ENCODE data around the gene AKT1S1.

The AKT1S1 gene

DNA sequence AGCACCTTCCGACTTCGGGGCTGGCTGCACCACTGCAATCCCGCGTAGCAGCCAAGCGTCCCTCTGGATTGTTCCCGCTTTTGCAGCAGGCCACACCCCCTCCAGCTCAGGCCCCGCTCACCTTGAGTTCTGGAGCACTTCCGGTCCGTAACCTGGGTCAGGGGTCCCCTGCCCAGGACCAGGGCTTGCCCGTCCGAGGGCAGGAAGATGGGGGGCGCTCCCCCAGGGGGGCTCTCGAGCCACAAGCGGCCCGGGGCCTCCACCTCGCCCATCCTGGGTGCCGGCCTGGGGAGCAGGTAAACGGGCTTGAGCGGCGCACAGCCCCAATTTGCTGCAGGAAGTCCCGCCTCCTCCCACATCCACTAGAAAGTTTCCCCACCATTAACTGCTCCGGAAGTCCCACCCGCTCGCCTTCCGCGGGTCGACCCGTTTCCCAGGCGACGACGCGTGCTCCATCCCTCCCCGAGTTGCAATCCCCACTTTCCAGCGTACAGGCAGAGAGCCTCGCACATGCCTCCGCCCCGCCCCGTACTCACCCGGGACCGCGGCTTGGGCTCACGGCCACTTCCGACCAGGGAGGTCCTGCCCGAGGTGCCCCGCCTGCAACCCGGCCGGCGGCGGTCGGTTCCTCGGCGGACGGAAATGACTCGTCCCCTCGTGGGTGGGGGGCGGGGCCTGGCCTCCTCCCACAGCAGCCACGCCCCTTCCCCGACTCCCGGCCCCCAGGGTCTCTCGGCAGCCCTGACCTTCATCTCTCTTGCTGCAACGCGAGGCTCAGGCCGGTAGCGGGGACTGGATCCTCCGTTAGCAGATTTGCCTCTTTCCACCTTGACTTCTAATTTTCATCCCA, 10.0 kb downstream of the AKT1S1 start, which contains the start of gene PNKP:
TSS of gene PNKP (minus strand) at position 644 of the 850 bp plus-strand sequence. CDS start at position 272, 372 bp downstream.
- peak; percentile 87 for DNase-seq (ENCODE audit: low spot score)

DNA sequence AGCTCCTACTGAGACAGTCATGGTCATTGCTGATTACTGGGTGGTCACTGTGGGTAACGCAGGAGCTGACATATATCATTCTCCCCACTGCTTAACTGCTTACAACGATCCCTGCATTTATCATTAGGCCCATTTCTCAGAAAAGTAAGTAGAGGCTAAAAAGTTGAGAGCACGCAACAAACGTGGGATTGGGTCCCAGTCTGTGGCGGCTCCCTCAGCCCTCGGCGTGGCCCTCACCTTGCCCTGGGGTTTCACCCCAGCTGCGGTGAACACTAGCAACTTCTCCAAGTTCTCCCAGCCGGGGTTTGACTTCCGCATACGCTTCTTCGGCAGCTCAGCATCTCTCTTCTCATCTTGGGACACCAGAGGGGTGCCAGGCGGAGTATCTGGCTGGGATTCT, 12.3 kb downstream of the AKT1S1 start:
- no peak for DNase-seq (ENCODE audit: low spot score)

DNA sequence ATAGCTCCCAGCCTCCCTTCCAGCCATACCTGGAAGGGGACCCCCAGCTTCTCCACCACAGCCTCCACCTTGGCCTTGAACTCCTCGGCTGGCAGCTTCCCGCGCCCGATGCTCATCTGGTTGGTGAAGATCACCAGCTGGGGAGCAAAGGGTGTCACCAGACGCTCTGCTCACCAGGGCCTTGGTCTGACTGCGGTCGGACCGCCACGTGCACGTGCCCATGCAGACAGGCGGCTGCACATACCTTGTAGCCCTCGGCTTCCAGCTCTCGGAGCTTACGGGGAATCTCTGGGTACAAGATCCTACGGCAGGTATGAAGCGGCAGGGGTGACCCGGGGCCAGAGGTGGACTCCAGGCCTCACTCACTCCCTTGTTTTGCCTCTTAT, 13.2 kb downstream of the AKT1S1 start:
- no peak for DNase-seq (ENCODE audit: low spot score)

DNA sequence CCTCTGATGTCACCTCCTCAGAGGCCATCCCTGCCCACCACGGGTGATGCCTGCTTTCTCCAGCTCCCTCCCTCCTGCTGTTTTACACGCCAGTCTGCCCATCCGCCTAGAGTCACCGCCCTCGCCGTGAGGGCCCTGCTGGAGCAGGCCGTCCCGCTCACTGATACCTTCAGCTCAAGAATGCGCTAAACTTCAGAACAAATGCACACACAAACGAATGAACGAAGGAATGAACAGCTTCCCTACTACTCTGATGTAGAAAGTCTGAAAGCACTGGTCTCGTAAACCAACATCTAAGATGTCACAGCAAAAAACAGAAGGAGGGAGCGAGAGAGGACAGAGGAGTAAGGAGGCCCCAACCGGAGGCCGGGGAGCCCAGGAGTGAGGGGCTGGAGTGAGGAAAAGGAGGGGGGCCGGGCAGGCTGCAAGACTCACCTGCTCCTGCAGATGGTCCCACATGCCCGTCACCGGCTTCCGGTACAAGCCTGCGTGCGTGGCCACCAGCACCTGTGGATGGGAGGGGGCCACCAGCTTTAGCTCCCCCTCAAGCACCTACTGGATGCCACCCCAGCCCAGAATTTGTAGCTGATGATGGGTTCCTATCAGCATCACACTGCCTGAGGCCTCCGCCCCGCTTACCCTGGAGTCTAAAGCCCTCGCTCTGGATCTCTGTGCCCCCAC, 13.8 kb downstream of the AKT1S1 start:
- no peak for DNase-seq (ENCODE audit: low spot score)

DNA sequence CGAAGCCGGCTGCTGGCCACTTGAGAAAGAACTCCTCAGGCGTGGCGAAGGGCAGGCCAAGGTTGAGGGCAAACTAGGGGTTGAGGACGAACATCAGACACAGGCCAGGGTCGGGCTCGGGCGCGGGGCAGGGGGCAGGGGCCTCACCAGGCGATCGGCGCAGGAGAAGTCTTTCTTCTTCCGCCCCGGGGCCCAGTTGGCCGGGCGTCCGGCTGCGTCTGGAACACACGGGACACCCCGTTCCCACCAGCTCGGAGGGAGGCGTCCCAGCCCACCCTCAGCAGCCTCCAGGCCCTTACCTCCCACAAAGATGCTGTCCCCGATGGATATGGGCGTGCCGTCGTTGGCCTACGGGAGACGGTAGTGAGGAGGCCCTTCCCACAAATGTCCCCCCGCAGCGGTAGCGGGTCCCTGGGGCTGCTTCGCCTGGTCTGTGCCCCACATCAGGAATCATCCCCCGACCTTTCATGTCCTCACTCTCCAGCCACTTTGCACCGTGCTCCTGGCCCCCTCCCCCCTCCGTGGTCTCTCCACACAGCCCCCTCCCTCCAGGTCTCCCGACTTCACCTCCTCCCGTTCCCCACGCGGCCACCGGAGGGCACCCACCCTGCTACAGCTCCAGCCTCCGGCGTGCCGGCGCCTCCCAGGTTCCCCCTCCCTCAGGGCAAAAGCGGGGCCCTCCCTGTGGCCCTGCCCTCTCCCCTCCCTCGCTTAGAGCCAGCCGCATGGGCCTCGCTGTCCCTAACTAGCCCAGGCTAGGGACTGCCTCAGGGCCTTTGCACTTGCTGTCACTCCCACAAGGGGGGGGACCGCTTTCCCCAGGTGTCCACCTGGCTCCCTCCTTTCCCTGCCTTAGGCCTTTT, 14.5 kb downstream of the AKT1S1 start:
- DNase-seq (ENCODE audit: low spot score) = no peak

DNA sequence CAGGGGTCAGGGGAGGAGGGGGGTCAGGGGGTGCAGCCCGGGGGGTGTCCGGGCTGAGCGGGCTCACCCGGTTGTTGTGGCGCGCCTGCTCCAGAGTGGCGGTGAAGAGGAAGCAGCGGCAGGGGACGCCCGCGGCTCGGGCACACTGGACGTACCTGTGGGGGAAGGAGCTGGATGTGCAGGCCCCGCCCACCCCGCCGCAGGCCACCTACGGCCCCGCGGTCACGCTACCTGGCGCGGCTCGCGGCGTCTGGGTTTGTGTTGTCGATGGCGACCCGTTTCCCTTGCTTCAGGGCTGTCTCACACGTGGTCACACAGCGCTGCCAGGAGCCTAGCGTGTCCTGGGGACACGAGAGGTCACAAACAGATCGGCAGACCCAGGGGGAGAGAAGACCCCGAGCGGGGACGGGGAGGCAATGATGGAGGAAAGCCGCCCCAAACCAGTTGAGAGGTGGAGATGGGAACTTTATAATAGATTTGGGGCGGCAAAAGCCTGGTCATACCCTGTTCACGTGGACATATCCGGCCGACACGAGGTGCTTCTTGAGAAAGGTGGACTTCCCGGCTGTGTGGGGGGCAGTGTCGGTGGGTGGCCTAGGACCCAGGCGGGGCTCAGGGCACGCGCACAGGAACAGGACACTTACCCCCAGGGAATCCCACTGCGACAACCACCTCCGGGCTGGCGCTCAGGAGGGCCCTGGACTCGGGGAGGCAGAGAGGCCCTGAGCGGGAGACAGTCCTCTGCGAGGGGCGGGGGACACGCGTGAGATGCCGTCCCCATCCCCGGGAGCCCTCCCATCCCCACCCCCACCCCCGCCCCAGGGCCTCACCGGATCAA, 15.4 kb downstream of the AKT1S1 start:
- DNase-seq (ENCODE audit: low spot score) = no peak

DNA sequence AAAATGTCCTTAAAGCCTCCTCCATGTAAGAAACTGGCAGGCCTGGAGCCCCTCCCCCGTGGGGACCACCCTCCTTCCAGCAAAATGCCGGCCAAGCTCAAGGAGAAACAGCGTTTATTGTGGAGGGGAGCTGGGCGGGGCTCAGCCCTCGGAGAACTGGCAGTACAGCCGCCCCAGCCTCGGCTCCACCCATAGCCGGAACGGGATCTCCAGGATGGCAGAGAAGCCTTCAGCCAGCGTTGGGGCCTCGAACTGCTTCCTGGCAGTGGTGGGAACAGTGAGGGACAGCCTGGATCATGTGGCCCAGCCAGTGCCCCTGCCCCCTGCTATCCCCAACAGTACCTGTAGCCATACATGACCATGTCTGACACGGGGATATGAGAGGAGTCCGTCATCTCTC, 16.0 kb downstream of the AKT1S1 start:
- no peak for DNase-seq (ENCODE audit: low spot score)

DNA sequence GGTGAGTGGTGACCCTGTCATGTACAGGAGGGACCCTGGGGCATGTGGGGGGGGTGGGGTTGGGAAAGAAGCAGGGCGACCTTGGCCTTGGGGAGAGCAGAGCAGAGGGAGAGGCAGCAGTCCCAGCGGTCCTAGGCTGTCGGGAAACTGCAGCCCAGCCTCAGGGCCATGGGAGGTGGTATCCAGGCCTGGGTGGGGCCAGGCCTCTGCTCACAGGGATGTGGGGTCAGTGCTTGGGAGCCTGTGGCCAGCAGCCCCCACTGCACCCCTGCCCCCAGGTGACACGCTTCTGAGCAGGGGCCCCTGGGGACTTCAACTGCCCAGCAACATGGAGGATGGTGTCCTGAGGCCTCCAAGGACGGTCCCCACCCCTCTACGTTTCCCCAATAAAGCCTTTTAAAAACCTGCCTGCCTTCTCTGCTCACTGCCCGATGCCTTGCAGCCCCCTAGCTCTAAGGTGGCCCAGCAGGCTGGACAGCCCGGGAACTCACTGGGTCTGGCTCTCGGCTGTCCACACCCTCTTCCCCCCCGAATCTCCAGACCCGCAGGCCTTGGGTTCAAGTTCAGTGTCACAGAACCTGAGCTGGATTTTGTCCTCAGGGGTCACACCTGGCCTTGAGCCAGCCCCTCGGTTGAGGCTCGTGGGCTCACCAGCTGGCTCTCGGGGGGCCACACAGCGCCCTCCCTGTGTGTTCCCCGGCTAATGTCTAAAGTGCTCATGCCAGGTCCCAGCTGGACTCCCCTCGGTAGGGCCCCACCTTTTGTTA, 16.6 kb downstream of the AKT1S1 start:
- DNase-seq (ENCODE audit: low spot score) = no peak

DNA sequence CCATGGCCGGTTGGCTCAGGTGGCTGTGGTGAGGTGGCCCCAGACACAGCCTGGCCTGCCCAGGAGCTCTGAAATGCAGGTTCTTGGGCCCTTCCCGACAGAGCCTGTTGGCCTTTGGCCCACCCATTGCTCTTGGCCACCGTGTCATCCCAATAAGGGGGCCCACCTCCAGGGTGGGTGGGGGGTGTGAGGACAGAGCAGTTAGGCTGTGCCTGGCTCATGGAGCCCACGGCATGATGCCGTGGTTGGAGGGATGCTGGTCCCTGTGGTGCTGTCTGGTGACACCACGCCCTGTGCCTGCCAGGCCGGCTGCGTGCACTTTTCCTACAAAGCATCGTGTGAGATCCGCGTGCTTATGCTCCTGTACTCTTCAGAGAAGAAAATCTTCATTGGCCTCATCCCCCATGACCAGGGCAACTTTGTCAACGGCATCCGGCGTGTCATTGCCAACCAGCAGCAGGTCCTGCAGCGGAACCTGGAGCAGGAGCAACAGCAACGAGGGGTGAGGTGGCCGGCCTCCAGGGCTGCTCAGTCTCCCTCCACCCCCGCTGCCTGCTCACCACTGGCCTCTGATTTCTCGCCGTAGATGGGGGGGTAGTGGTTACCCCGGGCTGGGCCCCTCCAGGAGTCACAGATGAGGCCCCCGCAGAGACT, 17.3 kb downstream of the AKT1S1 start:
- no peak for DNase-seq (ENCODE audit: low spot score)

DNA sequence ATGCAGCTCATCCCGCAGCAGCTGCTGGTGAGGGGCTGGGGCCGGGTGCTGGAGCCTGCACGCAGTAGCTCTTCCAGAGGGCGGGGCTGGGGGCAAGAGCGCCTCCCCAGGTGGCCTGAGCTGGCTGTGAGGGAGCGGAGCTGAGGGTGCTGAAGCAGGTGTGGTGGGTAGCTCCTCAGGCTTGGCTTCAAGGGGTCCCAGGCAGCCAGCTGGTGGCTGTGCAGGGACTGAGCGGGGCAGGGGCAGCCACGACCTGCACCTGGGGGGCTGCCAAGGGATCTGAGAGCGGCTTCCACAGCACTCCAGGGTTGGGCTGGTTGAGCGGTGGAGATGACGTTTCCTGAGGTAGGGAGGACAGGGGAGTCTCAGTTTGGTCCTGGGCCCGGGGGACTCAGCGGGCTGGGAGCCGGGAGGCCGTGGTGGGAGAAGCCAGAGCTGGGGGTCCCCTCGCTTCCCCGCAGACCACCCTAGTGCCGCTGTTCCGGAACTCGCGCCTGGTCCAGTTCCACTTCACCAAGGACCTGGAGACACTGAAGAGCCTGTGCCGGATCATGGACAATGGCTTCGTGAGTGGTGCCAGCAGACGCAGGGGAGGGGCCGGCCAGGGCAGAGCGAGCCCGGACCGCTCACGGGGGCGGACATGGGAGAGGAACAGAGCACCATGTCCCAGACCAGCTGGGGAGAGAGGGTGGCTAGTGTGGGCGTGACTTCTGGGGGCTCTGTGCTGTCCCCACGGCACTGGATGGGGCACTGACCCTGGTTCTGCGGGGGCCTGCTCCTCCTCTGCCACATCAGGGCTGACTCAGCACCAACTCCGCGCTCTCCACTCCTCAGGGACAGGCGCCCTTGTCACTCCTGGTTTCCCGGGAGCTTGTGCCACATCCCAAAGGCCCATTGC, 18.8 kb downstream of the AKT1S1 start:
- DNase-seq (ENCODE audit: low spot score) = no peak

DNA sequence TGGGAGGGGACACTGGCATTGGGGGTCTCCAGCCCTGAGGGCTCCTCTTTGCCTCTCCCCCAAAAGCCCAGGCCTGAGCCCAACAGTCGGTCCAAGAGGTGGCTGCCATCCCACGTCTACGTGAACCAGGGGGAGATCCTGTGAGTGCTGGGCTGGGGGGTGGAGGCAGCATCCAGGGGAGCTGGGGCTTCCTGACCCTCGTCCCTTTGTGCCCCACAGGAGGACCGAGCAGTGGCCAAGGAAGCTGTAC, 19.4 kb downstream of the AKT1S1 start:
- no peak for DNase-seq (ENCODE audit: low spot score)

DNA sequence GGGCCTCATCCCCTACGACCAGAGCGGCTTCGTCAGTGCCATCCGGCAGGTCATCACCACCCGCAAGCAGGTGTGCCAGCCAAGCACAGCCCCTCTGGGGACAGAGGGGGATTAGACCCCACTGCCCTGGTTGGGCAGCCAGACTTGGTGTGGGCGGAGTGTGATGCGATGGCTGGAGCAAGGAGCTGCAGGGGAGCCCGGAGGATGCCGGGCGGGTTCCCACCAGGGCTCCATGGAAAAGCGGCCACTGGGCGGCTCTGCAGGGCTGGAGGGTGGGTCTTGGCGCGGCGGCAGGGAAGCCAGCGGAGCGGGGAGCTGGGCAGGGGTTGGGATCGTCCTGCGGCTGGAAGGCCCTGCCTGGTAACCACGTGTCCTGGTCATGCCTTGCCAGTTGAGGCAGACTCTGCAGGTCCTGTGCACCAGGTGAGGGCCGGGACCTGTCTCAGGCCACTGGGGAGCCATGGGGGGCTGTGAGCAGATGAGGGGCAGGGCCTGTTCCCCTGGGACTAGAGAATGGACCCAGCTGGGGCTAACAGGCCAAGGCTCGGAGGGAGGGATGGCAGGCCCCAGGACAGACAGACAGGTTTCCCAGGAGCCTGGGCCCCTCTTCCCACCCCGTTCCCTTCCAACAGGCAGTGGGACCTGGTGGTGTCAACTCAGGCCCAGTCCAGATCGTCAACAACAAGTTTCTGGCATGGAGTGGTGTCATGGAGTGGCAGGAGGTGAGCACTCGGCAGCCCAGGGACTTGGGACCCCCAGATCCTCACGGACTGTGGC, 19.9 kb downstream of the AKT1S1 start:
- no peak for DNase-seq (ENCODE audit: low spot score)

DNA sequence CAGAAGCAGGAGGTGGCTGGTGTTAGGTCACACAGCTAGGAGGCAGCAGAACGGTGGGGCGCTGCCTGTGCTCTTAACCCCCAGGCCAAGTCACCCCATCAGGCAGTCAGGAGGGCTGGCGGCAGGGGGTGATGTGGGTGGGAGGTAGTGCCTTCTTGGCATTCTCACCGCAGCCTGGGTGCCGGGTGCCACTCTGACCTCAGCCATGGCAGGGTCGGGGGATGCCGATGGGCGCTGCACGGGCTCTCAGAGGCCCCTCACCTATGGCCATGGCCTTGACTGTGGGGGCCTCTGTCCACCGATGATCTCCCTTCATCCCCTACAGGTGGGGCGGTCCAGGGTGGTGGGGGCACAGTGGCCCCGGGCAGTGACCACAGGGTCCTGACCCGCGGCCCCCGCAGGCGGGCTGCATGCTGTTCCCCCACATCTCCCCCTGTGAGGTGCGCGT, 20.6 kb downstream of the AKT1S1 start:
- DNase-seq (ENCODE audit: low spot score) = no peak

DNA sequence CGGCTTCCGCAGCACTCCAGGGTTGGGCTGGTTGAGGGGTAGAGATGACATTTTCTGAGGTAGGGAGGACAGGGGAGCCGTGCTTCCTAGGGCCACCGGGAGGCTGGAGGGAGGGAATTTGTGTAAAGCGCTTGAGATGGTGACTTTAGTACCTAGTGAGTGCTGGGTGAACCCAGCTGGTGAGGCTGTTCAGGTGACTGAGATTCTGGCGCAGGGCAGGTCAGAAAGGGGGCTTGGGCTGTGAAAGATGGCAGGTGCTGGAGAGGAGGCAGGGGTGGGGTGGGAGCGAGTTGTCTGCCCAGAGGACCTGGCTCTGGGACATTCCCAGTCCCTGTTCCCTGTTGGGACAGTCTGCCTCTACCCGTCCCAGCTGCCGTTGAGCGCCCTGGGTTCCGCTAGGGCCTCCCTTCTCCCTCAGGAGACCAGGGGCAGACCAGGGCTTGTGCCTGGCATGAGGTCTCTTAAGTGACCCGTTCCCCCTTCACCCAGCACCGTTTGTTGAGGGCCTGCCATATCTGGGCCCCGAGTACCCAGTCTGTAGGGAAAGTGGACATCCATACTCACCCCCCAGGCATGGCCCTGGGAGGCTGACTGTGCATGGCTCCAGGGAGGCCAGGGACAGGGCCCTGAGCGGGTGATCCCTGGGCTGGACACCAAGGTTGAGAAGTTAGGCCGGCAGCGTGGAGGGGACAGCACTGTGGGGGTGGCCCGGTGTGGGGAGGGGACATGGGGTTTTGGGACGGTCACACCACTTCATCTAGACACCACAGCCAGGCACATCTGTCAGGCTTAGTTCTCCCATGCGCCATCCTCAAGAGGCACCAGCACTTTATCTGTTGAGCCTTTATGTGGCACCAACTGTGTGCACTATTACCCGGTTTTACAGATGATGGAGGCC, 21.2 kb downstream of the AKT1S1 start:
- no peak for DNase-seq (ENCODE audit: low spot score)

DNA sequence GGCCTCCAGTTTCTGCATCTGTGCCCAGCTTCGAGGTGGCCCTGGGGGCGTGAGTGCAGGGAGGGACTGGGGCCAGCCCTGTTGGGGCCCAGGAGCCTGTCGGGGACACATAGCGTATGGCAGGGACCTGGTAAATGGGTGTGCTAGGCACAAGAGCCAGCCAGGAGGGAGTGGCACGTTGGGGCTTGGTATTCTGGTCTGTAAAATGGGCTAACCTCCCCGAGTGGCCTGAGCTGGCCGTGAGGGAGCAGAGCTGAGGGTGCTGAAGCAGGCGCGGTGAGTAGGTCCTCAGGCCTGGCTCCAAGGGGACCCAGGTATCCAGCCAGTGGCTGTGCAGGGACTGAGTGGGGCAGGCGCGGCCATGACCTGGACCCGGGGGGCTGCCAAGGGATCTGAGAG, 21.9 kb downstream of the AKT1S1 start:
- no peak for DNase-seq (ENCODE audit: low spot score)

DNA sequence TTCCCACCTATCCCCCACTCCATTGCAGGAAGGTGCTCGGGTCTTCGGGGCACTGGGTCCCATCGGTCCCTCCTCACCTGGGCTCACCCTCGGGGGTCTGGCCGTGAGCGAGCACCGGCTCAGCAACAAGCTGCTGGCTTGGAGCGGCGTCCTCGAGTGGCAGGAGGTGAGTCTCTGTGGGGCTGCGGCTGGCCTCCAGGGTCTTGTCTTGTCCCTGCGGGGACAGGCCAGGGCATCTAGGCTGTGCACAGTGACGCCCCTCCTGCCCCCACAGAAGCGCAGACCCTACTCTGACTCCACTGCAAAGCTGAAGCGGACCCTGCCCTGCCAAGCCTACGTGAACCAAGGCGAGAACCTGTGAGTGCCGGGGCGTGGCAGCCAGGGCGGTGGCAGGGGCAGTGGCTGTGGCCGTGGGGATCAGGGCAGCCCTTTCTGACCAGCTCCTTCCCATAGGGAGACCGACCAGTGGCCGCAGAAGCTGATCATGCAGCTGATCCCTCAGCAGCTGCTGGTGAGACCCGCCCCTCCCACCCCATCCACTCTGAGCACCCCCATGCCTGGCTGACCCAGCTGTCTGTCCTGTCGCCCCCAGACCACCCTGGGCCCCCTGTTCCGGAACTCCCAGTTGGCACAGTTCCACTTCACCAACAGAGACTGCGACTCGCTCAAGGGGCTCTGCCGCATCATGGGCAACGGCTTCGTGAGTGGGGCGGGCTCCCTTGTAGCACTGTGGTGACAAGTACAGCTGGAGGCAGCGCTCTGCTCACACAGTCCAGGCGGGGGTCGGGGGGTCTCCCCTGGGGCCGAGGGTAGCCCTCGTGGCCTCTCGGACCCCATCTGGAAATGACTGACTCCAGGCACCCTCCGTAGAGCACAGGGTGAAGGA, 22.5 kb downstream of the AKT1S1 start:
- no peak for DNase-seq (ENCODE audit: low spot score)

Data from LoVo (cell line).